Colon (tissue), 2 donors: ENCODE data around the gene TDRD10.
A peak's percentile ranks its signal among the peaks of the same experiment; 100 is the strongest.
"Not testable (repeated sequence)": the region's sequence is repeated elsewhere in the genome, so short reads cannot be mapped to it uniquely, and the experiment has no call there.

Experiments used
- FAIRE-seq: peaks from 2 replicates; lab custom pipeline; 2012; peaks lifted over from hg19 to GRCh38; lab: Jason Lieb, UNC
- donor health status: control.
- donor health status: control.

Gene TDRD10

DNA sequence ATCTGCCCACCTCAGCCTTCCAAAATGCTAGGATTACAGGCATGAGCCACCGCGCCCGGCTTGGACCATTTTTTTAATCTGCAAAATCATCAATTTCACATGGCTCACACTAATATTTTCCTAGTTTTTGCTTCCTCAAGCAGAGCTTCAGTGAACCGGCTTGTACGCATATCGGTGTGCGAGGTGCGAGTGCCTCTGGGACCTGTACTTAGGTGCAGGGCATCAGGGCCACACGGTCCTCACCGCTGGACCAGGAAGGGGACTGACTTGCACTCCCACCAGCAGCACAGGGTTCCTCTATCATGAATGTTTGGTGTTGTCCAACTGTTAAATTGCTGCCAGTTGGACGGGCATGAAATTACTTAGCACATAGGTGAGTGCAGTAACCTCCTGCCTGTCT is 15.6 kb downstream of the TDRD10 start:
- FAIRE-seq, result no peak

DNA sequence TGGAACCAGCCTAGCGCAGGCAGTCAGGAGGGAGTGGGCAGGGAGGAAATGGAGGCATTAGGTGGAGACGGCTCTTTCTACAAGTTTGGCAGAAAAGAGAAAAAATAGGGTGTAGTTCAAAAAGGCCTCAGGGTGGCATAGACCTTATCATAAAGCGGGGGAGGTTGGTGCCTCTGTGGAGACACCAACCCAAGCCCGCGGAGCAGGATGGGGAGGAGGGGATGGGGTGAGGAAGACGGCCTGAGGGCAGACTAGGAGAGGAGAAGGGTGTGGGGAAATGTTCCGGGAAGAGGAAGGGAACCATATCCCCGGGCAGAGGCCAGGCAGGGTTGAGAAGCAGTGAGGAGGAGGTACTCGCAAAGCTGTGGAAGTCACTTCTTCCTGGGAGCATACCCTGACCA is 17.6 kb downstream of the TDRD10 start:
- no peak for FAIRE-seq

DNA sequence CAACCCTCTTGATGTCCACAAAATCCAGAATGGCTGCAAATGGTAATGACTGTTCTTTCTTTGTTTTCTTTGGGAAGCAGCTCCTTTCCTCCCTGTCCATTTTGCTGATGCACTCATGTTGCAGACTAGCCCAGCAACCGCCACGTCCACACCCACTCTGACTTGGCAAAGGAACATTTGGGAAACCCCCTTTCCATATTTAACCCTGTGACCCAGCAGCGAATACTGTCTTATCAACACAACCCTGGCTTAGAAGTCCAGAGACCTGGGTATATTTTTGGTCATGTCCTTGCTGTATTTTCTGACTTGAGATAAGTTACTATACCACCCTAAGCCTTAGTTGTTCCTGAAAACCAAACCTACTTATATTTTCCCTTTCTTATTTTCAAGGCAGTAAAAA is 18.3 kb downstream of the TDRD10 start:
- FAIRE-seq, result no peak

DNA sequence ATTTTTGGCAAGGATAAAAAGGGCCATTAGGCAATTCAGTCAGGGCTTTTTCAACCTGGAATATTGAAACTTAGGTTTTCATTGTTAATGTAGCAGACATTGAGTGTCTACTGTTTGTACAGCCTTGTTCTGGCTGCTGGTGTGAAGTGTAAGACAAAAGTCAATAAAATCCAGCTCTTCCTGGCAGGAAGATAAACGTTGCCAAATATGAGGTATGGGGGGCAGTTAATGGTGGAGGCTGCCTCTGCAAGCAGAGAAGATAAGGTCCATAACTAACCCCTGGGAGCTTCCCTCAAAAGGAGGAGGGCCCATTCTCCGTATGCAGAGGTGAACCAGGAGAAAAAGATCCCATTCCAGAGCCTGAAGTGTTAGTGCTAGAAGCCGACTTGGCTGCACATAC is 19.7 kb downstream of the TDRD10 start:
- no peak for FAIRE-seq

DNA sequence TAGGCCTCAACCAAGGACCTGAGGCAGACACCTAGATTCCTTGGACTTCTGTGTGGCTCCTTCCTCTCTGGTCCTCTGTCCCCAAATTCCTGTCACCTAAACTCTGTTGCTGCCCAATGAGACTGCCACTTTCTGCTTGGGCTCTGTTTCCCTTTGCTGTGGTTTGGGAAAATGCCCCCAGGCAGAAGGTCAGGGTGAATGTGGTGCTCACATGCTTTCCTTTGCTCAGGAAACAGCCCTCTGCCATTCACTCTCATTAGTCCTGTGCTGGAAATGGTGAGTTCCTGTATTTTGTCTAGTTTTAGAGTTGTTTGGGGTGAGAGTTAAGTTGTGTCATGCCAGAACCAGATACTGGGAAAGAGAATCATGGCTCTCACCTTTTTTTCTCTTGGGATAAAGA is 22.9 kb downstream of the TDRD10 start:
- FAIRE-seq, result no peak

DNA sequence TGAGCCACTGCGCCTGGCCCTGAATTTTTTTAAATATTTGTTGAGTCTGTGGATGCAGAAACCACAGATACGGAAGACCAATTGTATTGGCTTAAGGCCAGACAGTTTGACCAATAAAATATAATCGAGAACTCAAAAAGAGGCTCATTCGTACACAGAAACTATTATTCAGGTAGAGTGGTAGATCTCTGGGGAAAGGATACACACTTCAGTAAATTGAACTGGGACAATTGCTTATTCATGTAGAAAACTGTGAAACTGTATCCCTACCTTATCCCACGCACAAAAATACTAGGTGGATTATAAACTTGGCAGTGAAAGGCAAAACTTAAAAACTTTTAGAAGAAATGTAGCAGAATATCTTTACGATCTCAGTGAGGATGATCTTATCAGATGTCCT is 25.2 kb downstream of the TDRD10 start:
- no peak for FAIRE-seq

DNA sequence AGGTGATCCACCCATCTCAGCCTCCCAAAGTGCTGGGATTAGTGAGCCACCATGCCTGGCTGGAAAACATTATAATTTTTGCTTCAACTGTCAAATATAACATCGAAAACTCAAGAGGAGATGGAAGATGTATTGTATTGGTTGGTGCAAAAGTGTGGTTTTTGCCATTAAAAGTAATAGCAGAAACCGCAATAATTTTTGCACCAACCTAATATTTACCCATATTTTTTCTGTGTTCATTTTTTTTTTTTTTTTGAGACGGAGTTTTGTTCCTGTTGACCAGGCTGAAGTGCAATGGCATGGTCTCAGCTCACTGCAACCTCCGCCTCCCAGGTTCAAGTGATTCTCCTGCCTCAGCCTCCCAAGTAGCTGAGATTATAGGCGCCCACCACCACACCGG is 27.3 kb downstream of the TDRD10 start:
- FAIRE-seq, result no peak

DNA sequence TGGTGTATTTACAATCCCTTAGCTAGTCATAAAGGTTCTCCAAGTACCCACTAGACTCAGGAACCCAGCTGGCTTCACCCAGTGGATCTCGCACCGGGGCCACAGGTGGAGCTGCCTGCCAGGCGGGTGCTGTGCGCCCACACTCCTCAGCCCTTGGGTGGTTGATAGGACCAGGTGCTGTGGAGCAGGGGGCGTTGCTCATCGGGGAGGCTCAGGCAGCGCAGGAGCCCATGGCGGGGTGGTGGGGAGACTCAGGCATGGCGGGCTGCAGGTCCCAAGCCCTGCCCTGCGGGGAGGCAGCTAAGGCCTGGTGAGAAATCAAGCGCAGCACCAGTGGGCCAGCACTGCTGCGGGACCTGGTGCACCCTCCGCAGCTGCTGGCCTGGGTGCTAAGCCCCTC is 29.9 kb downstream of the TDRD10 start:
- not testable (repeated sequence) for FAIRE-seq

DNA sequence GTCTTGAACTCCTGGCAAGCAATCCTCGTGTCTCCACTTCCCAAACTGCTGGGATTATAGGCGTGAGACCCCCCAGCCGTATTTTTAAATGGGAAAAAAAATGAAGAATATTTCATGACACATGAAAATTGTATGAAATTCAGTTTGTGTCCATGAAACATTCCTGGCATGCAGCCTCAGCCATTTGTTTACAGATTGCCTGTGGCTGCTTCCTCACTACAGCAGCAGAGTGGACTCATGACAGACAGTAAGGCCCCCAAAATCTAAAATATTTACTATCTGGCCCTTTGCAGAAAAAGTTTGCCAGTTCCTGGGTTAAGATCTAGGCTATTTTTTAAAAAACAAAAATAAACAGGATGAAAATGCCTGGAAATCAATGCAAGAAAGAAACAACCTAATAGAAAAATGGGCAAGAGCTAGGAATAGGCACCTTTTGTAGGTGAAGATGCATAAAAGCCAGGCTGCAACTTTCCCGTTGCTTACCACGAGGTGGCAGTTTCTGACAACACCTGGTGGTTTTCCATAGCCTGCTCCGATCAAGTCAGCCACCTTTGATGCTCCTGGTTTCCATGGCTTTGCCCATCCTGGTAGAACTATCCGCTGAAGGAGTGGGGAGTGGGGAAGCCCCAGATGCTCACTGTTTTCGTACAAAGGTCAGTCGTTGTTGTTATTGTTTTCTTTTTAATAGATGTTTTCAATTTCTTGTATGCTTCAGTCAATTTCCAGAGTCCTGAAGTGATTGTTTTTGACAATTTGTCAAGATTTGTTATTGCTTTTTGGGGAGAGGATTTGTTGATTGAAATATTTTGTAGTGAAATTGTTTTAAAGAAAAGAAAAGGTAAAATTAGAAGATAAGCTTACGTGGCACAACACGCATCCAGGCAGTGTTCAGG is 32.2 kb downstream of the TDRD10 start:
- FAIRE-seq, result no peak

DNA sequence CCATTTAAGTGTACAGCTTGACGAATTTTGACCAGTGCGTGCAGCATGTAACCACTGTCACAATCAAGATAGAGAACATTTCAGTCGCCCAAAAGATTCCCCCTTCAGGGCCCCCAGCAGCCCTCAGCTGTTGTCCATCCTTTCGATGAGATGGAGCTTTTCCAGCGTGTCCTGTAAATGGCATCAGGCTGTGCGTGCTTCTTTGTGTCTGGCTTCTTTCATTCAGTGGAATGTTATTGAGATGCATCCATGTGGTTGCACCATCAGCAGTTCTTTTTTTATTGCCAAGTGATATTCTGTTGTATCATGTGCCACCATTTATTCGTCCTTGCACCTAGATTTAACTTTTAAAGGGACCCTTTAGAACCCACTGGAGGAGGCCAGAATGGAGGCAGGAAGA is 34.6 kb downstream of the TDRD10 start:
- FAIRE-seq, result no peak

DNA sequence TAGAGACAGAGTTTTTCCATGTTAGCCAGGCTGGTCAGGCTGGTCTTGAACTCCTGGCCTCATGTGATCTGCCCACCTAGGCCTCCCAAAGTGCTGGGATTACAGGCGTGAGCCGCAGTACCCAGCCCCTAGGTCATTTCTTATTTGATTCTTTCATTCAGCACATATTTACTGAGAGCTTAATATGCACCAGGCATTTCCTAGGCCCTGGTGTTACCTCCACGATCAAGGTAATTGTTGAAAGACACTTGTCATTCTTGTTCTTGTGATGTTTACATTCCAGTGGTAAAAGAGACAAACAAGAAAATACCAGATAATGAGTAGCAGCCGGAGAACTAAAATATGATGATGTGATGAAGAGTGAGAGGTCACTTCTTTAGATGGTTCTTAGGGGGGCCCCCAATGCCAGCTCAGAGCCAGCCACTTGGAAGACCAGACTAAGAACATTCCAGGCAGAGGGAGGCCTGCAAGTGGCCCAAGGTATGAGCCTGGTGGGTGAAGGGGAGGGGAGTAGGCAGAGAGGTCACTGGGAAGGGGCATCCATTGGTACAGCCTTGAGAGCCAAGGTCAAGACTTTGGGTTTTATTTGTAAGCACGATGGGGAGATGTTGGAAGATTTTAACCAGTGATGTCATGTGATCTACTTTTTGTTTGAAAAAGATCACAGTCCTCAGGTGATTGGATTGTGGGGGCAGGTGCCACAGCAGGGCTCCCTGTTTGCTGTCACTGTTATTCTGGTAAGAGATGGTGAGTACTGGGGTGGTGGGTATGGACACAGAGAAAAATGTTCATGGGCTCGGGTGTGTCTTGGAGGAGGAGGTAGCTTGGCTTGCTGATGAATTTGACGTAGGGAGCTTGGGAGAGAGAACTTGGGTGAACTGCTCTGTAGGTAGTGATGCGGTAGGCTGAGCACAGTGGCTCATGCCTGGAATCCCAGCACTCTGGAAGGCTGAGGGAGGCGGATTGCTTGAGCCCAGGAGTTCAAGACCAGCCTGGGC is 37.8 kb downstream of the TDRD10 start:
- no peak for FAIRE-seq

DNA sequence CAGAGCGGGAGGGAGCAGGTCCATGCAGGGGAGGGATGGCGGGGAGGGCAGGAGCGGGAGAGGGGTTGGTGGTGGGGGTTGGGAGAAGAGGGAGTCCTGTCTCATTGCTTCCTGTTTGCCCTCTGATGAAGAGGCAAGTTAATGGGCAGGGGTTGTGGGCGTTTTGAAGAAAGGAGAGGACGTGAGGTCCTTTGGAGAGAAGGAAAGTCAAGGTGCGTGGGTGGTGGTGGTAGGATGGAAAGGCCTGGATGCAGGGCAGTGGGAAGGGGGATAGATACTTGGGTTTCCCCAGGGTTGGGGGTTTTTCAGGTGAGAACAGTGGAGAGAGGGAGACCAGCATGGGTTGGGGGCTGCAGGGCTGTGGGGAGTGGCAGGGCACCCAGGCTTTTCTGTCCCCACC is 39.2 kb downstream of the TDRD10 start:
- no peak for FAIRE-seq

DNA sequence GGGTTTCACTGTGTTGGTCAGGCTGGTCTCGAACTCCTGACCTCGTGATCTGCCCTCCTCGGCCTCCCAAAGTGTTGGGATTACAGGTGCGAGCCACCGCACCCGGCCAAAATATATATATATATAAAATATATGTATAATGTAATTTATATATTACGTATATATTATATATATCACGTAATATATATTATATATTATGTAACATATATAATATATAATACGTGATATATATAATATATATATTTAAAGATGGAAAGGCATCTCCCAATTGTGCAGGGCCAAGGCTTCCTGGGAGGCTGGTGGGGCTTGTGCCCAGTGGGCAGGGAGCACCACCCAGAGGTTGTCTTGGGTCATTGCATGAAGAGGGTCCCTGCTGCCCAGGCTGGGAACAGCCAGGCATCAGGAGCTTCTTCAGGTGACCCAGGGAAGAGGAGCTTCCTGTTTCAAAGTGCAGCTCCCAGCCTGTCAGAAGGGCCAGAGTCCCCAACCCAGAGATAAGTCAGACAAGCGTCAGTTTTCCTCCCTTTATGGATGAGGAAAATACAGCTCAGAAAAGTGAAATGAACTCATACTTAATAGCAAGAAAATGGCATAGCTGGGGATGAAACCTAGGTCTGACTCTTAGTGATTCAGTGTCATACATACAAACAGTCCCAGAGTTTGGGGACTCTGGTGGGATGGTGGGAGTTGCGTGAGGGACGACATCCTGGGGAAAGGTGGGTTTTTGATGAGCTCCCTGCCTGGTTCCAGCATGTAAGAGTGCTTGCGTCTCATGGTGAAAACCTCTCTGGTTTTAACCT is 44.4 kb downstream of the TDRD10 start:
- FAIRE-seq, result no peak

DNA sequence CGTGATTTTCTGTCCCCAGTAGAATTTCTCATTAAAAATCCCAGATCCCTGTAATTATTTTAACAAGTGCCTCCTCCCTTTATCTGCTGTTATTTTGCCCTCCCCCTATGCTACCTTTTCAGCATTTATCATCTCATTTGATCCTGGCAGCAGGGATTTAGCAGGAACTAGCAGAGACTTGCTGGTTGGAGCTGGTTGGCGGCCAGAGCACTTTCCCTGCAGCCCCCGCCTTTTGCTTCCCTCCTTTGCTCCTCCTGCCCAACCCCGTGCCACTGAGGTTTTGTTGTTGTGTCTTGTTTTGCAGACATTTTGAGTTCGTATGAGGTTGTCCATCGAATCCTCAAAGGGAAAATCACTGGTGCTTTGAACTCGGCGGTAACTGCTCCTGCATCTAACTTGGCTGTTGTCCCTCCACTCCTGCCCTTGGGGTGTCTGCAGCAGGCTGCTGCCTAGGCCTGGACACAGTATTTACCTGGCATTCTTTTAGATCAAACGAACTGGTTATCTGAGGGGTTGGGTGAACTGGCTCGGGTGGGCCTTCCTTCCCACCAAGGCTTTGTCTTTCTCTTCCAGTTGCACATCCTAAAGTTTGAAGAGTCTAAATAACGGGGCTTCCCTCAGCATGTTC is 45.2 kb downstream of the TDRD10 start:
- no peak for FAIRE-seq

DNA sequence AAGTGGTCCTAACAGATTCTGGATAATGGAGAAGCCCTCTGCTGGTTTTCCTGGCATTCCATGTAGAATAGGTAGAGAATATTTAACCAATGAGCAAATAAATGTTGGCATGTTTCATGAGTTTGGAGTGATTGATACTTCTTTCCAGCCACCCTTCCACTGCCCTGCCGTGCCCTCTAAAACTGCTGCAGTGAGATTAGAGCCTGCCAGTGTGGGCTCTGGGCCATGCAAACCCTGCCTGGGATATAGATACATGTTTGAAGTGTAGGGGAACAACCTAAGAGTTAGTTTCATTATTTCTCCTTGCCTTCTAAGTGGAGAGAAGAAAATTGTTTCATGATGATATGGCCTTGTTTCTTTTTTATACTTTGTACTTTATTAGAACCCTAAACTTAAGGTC is 46.0 kb downstream of the TDRD10 start:
- peak; percentile 18 for FAIRE-seq

DNA sequence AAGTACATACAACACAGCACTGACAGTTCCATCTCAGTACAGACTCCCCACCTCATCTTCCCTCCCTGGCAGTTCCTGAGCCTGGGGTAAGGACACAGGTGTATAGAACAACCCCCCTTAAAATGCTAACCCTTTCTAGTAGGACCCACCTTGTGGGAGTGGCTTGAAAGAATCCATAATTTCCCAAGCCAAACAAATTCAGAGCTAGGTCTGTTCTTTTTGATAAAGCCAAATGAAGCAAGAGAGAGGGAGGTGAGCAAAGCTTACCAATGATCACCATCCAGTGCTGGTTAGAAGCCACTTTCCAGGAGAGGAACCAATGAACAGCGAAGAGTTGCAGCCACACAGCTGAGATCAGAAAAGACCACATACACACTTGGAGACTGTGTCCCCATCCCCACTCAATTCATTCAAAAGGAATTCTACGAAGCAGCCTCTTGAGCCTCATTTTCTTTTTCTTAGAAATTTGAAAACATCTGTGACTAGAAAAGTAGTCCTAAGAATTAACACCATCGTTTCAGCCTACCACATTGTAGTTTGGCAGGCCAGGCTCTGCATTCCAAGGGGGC is 47.3 kb downstream of the TDRD10 start:
- no peak for FAIRE-seq

DNA sequence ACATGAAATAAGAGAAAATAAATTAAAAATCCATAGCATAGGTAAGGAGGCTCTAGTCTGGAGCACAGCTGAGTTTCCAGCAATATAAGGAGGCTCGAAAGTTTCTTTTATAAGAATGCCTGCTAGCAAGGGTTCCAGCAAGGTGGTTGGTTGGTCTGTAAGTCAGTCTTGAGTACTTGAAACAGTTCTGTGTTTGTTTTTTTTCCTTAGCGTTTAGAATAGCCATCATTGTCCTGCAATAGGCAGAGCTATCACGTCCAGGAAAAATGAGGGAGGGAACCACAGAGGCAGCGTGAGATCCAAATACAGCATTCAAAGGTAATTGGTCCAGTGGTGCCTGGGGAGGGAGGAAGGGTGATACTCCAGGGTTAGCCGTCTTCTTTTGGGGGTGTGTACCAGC is 48.1 kb downstream of the TDRD10 start:
- no peak for FAIRE-seq

DNA sequence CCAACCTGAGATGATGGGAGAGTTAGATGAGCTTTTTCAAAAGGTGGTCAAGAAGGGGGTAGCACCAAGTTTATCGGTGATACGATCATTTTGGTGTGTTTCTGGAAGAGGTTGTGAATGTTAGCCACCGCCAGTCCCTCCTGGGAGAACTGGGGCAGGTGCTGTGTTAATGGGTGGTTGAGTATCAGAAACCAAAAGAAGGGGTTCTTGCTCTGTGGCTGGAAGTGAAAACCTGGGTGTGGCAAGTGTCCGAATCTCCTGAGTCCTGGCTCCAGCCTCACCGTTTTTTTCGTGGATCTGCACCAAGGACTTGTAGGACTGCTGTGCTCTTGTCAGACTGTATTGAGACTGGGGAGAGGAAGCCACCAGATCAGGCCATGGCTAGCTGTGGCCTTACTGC is 48.6 kb downstream of the TDRD10 start:
- no peak for FAIRE-seq

DNA sequence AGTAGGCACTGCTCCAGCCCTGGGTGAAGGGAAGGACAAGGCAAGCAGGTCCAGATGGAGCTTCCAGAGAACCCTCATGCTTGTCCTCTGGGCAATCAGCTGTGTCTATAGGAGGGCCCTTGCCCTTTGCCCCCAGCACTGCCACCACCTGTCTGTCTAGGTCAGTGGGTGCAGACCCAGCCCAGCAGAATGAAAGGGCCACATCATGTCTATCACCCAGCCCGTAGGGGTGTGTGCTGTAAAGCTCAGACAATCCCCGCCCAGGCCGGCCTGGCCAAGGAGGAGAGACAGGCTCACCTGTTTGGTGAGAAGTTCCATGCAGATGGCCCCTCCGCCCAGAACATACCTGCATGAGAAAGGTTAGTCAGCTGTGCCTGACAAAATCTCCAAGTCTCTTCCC is 49.5 kb downstream of the TDRD10 start:
- no peak for FAIRE-seq

DNA sequence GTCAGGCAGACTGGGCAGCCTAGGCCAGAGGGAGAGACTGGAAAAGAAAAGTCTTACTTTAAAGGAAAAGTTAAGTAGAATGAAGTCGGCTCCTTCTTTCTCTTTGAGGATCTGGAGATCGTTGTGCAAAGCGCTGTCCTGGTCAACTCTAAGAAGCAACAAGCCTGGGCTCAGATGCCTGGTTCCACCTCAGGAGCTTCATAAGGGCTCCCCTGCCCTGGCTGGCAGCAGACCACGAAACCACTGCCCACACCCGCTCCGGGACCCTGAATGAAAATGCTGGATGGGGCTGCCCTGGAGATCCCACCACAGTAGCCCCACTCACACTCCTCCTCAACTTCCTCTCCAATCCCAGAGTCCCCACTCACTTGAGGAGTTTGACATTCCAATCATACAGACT is 50.0 kb downstream of the TDRD10 start:
- no peak for FAIRE-seq
